Measurements from ENCODE around the gene LRRC8B. TPM values are rescaled to one million over a fixed set of nuclear protein-coding genes. Genes with fewer than 3 reads are reported as not detected.

Gene LRRC8B
- total RNA-seq, 2 donors from 2014 or later: 39.2 to 39.4 TPM

DNA sequence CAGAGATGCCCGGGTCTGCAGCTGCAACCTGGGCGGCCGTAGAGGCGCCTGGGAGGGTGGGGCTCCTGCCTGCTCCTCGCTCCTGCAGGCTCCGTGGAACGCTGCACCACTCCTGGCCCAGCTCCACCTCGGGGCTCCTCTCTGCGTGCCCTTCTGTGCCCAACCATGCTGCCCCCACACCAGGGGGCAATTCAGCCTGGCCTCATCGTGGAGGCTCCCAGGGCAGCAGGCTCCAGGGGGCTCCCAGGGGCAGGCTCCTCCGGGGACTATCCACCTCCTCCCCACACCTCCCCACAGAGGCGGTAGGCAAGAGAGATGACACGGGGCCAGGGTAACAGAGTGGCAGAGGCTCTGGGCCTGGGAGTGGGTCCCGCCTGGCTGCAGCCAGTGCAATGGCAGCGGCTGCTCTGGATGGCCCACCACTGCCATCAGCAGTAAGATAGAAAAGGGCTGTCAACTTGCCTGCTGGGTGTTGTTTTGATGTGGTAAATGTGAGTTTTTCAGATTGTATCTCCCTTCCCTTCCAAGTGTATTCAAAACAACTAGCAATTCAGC lies 85.9 kb downstream of the LRRC8B start:
- TF ChIP-seq, protein P1, sequence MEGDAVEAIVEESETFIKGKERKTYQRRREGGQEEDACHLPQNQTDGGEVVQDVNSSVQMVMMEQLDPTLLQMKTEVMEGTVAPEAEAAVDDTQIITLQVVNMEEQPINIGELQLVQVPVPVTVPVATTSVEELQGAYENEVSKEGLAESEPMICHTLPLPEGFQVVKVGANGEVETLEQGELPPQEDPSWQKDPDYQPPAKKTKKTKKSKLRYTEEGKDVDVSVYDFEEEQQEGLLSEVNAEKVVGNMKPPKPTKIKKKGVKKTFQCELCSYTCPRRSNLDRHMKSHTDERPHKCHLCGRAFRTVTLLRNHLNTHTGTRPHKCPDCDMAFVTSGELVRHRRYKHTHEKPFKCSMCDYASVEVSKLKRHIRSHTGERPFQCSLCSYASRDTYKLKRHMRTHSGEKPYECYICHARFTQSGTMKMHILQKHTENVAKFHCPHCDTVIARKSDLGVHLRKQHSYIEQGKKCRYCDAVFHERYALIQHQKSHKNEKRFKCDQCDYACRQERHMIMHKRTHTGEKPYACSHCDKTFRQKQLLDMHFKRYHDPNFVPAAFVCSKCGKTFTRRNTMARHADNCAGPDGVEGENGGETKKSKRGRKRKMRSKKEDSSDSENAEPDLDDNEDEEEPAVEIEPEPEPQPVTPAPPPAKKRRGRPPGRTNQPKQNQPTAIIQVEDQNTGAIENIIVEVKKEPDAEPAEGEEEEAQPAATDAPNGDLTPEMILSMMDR (conservative IDR thresholded peaks at IDR 0.05): no peak
- DNase-seq: no peak
- H3K27ac Mint-ChIP-seq: no peak overlapping the region

DNA sequence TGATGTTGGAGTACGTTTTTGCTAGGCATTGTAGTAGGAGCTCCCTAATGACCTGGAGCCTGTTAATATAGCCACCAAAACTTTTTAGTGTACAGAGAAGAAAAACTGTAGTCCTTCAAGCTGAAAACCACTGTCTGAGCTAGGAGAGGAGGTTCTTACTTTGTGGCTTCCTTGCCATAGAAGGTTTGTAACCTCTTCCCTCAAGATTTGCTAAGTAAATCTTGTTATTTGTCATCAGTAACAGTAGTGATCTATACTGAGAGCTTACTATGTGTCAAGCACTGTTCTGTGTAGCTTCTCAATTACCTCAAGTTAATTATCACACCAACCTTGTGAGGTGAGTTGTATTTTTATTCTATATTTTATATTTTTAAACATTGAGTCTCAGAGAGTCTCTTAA lies 87.1 kb downstream of the LRRC8B start:
- no peaks in the 10 kb centered on the region for H3K36me3 Mint-ChIP-seq (ENCODE audit: low read depth)

More for the DNA sequence above, 85.9 kb downstream of the LRRC8B start:
- no peak overlapping the region for H3K9ac ChIP-seq (ENCODE audit: extremely low read depth, low read length, poor library complexity, severe bottlenecking)
- Mint-ChIP-seq H3K27me3 (ENCODE audit: insufficient read depth) (no peaks in the 10 kb centered on the region), H3K36me3 (ENCODE audit: low read depth) (no peaks in the 10 kb centered on the region), H3K9me3 (no peaks in the 10 kb centered on the region), H3K4me3 (no peak overlapping the region), H3K4me1 (peaks cover 8% of the 10 kb centered on the region)
- H3K36me3 ChIP-seq (ENCODE audit: control insufficient read depth, insufficient read depth, low read length): no peaks in the 10 kb centered on the region
- H3K4me3 ChIP-seq (ENCODE audit: low read length): no peak overlapping the region
- no peak overlapping the region for H3K27ac ChIP-seq (ENCODE audit: low read depth, low read length)
- no peaks in the 10 kb centered on the region for H3K27me3 ChIP-seq (ENCODE audit: control insufficient read depth, insufficient read depth, low read length, poor library complexity, severe bottlenecking)
- H3K9me3 ChIP-seq (ENCODE audit: control insufficient read depth, low read length): no peaks in the 10 kb centered on the region
- WGBS, 2 experiments (ENCODE audit: insufficient coverage in 1 of 2, insufficient read length in 1 of 2): 88 to 92% methylated on average over 1 to 15 of the region's 15 CpGs
- no peaks in the 10 kb centered on the region for H3K4me1 ChIP-seq (ENCODE audit: control insufficient read depth, insufficient read depth, low read length)

DNA sequence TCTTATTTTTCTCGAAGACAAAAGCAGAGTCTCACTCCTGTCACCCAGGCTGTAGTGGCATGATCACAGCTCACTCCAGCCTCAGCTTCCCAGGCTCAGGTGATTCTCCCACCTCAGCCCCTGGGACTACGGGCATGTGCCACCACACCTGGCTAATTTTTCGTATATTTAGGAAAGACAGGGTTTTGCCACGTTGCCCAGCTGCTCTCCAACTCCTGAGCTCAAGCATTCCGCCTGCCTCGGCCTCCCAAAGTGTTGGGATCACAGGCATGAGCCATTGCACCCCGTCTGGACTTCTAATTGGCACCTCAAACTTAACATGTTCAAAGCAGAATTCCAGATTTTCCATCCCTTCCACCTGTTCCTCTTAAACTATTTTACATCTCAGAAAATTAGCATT lies 89.3 kb downstream of the LRRC8B start:
- Histone ChIP-seq H3K9ac (ENCODE audit: extremely low read depth, low read length, poor library complexity, severe bottlenecking) (no peak overlapping the region), H3K9me3 (ENCODE audit: control insufficient read depth, low read length) (peaks cover 19% of the 10 kb centered on the region), H3K27ac (ENCODE audit: low read depth, low read length) (no peak overlapping the region), H3K27me3 (ENCODE audit: control insufficient read depth, insufficient read depth, low read length, poor library complexity, severe bottlenecking) (no peaks in the 10 kb centered on the region), H3K4me1 (ENCODE audit: control insufficient read depth, insufficient read depth, low read length) (no peaks in the 10 kb centered on the region), H3K36me3 (ENCODE audit: control insufficient read depth, insufficient read depth, low read length) (no peaks in the 10 kb centered on the region), H3K4me3 (ENCODE audit: low read length) (no peak overlapping the region)
- WGBS, 2 experiments (ENCODE audit: insufficient coverage in 1 of 2, insufficient read length in 1 of 2): 78 to 81% methylated on average over 7 of the region's 7 CpGs
- TF ChIP-seq, protein P1 (conservative IDR thresholded peaks at IDR 0.05): no peak
- no peak for DNase-seq
- Mint-ChIP-seq H3K4me1 (no peaks in the 10 kb centered on the region), H3K4me3 (no peak overlapping the region), H3K36me3 (ENCODE audit: low read depth) (peaks cover 7% of the 10 kb centered on the region), H3K27me3 (ENCODE audit: insufficient read depth) (no peaks in the 10 kb centered on the region), H3K27ac (no peak overlapping the region), H3K9me3 (peaks cover 8% of the 10 kb centered on the region)

More for the DNA sequence above, 87.1 kb downstream of the LRRC8B start:
- H3K9ac ChIP-seq (ENCODE audit: extremely low read depth, low read length, poor library complexity, severe bottlenecking): no peak overlapping the region
- no peak overlapping the region for H3K27ac ChIP-seq (ENCODE audit: low read depth, low read length)
- H3K4me1 ChIP-seq (ENCODE audit: control insufficient read depth, insufficient read depth, low read length): no peaks in the 10 kb centered on the region
- no peak overlapping the region for H3K4me3 ChIP-seq (ENCODE audit: low read length)
- H3K27me3 Mint-ChIP-seq (ENCODE audit: insufficient read depth): no peaks in the 10 kb centered on the region
- no peaks in the 10 kb centered on the region for H3K9me3 ChIP-seq (ENCODE audit: control insufficient read depth, low read length)
- H3K27ac Mint-ChIP-seq: no peak overlapping the region
- H3K36me3 ChIP-seq (ENCODE audit: control insufficient read depth, insufficient read depth, low read length): no peaks in the 10 kb centered on the region
- no peaks in the 10 kb centered on the region for H3K9me3 Mint-ChIP-seq
- TF ChIP-seq, protein P1 (conservative IDR thresholded peaks at IDR 0.05): no peak
- H3K4me1 Mint-ChIP-seq: peaks cover 8% of the 10 kb centered on the region
- 100% methylated on average over 1 of the region's 1 CpG; no CpG with 5 or more reads in 1 of the 2 experiments for WGBS, 2 experiments (ENCODE audit: insufficient coverage in 1 of 2, insufficient read length in 1 of 2)
- no peaks in the 10 kb centered on the region for H3K27me3 ChIP-seq (ENCODE audit: control insufficient read depth, insufficient read depth, low read length, poor library complexity, severe bottlenecking)
- H3K4me3 Mint-ChIP-seq: no peak overlapping the region
- no peak for DNase-seq
